ENCODE results near the gene FCHO2.
"Not testable (repeated sequence)": the region's sequence is repeated elsewhere in the genome, so short reads cannot be mapped to it uniquely, and the experiment has no call there.

FCHO2 gene

GRCh38 chr5:73019766-73020165, 63.9 kb downstream of the FCHO2 start:
- TF ChIP-seq, protein P1, sequence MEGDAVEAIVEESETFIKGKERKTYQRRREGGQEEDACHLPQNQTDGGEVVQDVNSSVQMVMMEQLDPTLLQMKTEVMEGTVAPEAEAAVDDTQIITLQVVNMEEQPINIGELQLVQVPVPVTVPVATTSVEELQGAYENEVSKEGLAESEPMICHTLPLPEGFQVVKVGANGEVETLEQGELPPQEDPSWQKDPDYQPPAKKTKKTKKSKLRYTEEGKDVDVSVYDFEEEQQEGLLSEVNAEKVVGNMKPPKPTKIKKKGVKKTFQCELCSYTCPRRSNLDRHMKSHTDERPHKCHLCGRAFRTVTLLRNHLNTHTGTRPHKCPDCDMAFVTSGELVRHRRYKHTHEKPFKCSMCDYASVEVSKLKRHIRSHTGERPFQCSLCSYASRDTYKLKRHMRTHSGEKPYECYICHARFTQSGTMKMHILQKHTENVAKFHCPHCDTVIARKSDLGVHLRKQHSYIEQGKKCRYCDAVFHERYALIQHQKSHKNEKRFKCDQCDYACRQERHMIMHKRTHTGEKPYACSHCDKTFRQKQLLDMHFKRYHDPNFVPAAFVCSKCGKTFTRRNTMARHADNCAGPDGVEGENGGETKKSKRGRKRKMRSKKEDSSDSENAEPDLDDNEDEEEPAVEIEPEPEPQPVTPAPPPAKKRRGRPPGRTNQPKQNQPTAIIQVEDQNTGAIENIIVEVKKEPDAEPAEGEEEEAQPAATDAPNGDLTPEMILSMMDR (conservative IDR thresholded peaks at IDR 0.05; ENCODE audit: low read depth, low read length): no peak
- DNase-seq (ENCODE audit: low read depth): no peak
- H3K4me3 ChIP-seq (ENCODE audit: low read length): no peak overlapping the region

- no peak for DNase-seq (ENCODE audit: low read depth)
- TF ChIP-seq, protein P1 (conservative IDR thresholded peaks at IDR 0.05; ENCODE audit: low read depth, low read length): no peak
- H3K4me3 ChIP-seq (ENCODE audit: low read length): no peak overlapping the region
These were observed 66.8 kb downstream of the FCHO2 start for GRCh38 chr5:73022471-73023169.

GRCh38 chr5:73024946-73025544, 69.2 kb downstream of the FCHO2 start:
- DNase-seq (ENCODE audit: low read depth): not testable (repeated sequence)

DNA sequence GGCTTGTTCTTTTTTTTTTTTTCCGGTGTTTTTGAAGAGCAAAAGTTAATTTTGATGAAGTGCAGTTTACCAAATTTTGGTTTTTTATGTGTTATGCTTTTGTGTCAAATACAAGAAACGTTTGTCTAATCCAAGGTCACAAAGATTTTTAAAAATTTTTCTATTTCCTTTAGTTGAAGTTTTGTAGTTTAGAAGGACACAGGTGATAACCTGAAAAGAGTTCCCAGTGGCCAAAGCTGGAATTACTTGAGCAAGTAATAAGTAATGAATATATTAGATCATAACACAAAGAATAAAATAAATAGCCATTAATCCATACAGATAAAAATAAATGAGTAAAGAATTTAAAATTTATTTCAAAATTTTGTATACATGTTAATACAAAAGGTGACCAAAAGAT, 71.5 kb downstream of the FCHO2 start:
- TF ChIP-seq, protein P1 (conservative IDR thresholded peaks at IDR 0.05; ENCODE audit: low read depth, low read length): peak; percentile 30
- DNase-seq (ENCODE audit: low read depth): no peak
- no peak overlapping the region for H3K4me3 ChIP-seq (ENCODE audit: low read length)

More at GRCh38 chr5:73024946-73025544, 69.2 kb downstream of the FCHO2 start:
- not testable (repeated sequence) for H3K4me3 ChIP-seq (ENCODE audit: low read length)

DNA sequence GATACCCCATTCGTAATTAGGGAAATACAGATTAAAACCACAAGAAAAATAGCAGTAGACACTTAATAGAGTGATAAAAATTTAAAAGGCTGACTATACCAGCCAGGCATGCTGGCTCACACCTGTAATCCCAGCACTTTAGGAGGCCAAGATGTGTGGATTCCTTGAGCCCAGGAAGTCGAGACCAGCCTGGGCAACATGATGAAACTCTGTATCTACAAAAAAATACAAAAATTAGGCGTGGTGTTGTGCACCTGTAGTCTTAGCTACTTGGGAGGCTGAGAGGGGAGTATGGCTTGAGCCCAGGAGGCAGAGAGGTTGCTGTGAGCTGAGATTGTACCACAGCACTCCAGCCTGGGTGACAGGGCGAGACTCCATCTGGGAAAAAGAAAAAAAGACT, 72.0 kb downstream of the FCHO2 start:
- TF ChIP-seq, protein P1 (conservative IDR thresholded peaks at IDR 0.05; ENCODE audit: low read depth, low read length): no peak
- DNase-seq (ENCODE audit: low read depth): no peak
- no peak overlapping the region for H3K4me3 ChIP-seq (ENCODE audit: low read length)

GRCh38 chr5:73028991-73029595, 73.3 kb downstream of the FCHO2 start:
- DNase-seq (ENCODE audit: low read depth): no peak
- H3K4me3 ChIP-seq (ENCODE audit: low read length): no peak overlapping the region
- TF ChIP-seq, protein P1 (conservative IDR thresholded peaks at IDR 0.05; ENCODE audit: low read depth, low read length): no peak

- TF ChIP-seq, protein P1 (conservative IDR thresholded peaks at IDR 0.05; ENCODE audit: low read depth, low read length): no peak
- DNase-seq (ENCODE audit: low read depth): no peak
- no peak overlapping the region for H3K4me3 ChIP-seq (ENCODE audit: low read length)
These were observed 74.7 kb downstream of the FCHO2 start for GRCh38 chr5:73030531-73030930.

All from retinal pigment epithelial cell (primary cell).